ENCODE measurements around the gene AHCYL1.
"Not testable (repeated sequence)": the region's sequence is repeated elsewhere in the genome, so short reads cannot be mapped to it uniquely, and the experiment has no call there.

The AHCYL1 gene

DNA sequence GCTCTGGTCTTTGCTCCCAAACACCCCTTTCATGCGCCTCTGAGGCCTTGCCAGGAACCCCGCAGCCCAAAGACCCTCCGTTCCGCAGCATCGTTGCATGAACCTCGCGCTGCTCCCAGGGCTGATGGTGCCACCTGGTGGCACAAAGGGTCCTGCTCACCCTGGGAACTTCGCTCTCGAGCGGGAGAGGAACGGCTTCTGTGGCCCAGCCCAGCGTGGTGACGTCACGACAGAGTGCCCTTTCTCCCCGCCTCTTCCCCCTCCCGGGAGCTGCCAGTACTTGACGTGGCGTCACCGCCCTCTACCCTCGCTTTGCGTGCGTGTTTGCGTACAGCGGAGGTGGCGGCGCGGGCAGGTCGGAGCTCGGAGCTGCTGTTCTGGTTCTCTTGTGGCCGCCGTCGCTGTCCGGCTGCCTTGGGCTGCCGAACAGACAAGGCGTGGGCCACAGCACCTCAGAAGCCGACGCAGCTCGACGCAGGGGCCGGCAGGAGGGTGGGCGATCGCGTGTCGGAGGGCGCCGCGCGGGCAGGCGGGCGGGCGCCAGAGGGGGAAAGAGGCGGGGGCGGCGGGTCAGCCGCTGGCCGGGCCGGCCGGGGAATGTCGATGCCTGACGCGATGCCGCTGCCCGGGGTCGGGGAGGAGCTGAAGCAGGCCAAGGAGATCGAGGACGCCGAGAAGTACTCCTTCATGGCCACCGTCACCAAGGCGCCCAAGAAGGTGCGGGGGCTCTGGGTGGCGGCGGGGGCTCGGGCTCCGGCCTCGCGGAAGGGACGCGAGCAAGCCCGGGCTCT, at the start of gene AHCYL1:
Gene AHCYL1, plus strand, starts transcription at position 310 of the 791 bp plus-strand sequence. Its CDS starts 288 bp downstream, at position 598.
- peak; percentile 98 for DNase-seq (ENCODE audit: low spot score)

DNA sequence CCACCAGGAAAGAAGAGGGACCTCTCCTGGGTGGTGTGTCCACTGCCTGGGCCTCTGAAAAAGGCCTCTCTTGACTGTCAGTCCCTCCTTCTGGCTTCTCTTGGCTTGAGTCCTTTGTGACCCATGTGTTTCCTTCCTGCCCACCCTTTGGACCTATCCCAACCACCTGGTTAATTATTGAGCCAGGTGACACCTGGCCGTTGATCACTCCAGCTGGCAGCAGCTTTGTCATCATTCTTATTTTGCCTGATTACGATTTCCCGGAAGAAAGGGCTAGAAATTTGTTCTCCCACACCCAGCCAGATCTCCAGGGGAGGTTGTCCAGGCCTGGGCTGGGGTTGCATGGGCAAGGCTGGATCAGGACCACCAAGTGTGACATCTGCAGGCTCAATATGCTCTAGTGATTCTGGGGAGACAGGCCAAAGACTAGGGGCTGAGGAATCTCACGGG, 49.1 kb upstream of the AHCYL1 start:
- no peak for DNase-seq (ENCODE audit: low spot score)

DNA sequence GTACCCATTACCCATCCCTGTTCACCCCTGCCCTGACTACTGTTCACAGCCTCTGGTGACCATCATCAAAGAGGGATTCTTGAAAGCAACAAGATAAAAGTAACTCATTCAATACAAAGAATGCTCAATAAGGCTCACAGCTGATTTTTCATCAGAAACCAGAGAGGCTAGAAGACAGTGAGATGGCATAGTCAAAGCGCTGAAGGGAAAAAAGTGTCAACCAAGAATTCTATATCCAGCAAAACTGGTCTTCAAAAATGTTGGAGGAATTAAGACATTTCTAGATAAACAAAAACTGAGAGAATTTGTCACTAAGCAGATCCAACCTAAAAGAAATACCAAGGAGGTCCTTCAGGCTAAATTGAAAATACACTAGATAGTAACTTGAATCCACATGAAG, 46.8 kb upstream of the AHCYL1 start:
- no peak for DNase-seq (ENCODE audit: low spot score)

DNA sequence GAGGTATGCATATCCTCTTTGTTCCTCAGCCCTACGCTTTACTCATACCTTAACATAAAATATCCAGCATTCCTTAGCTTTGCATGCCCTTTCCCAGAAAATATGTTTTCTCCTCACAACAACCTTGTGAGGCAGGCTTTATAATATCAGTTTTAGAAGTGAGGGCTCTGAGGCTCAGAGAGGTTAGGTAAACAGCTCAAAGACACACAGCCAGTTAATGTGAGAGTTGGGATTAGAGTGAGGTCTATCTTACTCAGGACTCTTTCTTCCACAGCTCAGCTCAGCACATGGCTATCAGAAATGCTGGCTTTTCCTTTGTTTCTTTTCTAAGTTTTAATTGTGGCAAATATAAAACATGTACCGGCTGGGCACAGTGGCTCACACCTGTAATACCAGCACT, 46.0 kb upstream of the AHCYL1 start:
- DNase-seq (ENCODE audit: low spot score): no peak

DNA sequence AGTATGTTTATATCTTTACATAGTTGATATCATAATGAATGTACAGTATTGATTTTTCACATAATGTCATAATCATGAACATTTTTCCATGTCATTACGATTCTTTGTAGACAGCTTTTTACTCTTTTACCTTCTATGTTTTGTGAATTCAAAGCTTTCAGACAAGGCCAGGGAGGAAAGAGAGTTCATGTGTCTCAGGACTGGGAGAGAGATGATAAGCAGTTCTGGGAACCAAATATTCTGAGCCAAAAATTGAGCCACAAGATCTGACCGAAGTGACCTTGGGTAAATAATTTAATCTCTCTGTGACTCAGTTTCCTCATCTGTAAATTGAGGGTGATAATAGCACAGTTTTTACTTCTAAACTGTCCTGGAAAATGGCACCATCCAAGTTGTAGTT, 42.1 kb upstream of the AHCYL1 start:
- no peak for DNase-seq (ENCODE audit: low spot score)

DNA sequence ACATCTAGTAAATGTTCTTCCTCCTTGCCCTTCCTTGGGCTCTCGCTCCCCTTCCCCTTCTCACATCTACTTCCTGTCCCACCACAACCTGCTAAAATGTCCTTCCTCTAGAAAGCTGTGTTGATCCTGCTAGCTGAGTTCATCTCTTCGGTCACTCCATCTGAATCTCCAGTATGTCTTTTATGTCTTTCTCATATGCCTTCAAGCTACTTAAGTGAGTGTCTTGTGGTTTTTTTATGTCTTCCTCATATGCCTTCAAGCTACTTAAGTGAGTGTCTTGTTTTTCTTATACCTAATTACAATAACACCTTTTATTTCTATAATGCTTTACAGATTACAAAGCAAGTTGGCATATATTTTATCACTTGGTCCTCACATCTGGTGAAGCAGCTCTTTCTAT, 40.0 kb upstream of the AHCYL1 start:
- no peak for DNase-seq (ENCODE audit: low spot score)

DNA sequence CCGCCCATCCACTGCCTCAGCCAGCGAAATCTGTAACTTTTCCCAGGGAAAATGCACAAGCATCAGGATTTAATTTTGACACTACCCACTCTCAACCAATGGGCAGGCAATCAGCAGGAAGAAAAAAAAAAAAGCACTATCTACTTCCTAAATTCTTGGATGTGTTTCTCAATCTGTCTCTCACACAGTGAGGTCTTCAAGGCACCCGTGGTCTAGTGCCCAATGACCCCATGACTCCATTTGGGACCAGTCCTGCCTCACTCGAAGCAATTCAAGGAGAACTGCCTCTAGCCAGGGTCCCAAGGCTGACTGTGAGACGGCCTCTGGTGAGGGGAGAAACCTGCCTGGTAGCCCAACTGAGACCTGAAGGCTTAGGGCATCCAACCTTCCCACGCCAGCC, 38.1 kb upstream of the AHCYL1 start:
- DNase-seq (ENCODE audit: low spot score): no peak

DNA sequence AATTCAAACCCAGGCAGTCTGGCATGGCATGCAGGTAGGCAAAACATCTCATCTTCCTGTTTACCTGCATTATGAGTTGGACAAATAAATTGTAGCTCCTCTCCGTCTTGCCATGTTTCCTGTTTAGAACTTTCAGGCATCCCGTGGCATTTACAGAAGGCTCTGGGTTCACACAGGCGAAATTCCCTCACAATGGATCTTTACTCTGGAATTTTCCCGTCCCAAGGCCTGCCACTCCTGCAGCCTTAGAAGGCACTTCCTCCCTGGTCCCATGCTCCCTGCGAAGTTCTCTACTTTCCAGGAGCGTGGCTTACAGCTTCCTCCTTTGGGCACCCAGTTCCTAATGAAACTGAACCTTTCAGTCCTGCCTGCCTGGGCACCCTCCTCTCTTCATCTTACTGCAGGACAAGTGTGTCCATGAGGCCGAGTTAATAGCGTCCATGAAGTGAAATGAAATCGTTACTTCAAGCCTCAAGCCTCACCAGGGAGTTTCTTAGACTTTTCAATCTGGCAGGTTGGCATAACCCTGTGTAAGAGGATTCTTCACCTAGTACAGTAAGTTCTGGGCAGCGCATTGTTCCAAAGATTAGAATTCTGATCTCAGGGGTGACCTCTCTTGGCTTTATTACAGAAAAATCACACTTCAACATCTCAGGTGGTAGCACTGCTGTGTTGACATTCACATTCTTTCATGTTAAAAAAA, 36.8 kb upstream of the AHCYL1 start:
- no peak for DNase-seq (ENCODE audit: low spot score)

DNA sequence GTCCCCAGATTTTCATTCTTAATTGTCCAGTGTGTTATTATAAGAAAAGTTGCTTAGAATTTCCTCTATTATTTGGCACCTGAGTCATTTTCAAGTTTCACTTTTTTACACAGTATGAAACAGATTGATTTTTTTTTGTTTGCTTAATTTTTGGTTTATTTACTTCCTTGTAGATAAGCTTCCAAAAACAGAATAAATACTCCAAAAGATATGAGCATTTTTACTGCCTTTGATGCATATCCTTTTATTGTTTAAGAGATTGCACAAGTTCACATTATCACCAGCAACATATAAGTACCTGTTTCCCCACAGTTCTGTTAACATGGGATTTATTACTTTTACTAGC, 36.3 kb upstream of the AHCYL1 start:
- DNase-seq (ENCODE audit: low spot score): no peak

DNA sequence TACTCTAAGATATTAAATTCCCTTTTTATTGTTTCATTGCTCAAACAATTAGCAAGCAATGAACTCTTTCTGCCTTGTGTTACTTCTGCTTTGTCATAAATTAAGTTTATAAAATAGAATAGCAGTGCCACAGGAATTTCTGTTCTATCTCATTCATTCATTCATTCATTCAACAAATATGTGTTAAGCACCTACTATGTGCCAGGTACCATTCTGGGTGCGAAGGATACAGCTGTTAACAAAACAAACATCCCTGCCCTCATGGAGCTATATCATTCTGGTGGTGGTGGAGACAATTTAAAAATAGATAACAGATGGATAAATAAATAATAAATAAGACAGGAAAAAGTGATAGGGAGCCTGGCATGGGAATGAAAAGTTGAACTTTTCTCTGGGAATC, 34.5 kb upstream of the AHCYL1 start:
- DNase-seq (ENCODE audit: low spot score): no peak

DNA sequence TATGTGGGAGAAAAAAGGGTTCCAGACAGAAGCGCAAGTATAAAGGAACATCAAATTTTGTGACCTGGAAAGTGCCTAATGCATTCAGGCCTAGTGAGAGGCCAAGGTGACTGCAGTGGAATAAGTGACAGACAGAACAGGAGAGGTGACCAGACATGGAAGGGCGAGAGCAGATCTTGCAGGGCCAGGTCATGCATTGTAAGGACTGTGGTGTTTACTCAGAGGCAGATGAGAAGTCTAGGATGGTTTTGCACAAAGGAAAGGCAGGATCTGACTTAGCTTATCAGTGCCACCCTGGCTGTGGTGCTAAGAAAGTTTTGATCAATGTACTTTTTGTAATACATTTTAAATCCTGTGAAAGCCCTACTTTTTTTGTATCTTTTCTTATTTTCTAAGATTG, 34.1 kb upstream of the AHCYL1 start:
- DNase-seq (ENCODE audit: low spot score): no peak

DNA sequence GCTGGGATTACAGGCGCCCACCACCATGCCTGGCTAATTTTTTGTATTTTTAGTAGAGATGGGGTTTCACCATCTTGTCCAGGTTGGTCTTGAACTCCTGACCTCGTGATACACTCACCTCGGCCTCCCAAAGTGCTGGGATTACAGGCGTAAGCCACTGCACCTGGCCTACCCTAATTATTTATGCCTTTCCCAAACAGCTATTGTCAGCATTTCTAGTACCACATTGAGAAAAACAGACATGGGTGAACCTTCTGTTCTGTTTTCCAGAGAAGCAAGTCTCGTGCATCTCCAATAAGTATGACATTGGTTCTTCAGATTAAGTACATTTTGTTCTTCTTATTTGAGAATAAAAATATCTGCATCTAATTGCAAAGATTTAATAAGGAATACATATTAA, 33.1 kb upstream of the AHCYL1 start:
- DNase-seq (ENCODE audit: low spot score): not testable (repeated sequence)

DNA sequence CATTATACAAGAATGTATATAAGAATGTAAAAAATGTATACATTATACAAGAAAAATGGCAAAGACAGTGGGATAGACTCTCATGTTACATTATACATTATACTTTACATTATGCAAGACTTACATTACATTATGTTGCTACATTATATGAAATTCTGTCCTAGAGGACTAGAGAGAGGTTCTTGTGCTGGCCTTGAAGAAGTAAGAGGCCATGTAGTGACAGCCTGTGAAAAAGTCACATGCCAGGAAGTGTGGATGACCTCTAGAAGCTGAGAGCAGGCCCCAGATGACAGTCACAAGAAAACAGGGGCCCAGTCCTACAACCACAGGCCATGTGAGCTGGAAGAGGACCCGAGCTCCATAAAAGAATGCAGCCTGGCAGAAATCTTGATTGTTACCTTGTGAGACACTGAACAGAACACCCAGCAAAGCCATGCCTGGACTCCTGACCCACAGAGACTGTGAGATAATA, 30.5 kb upstream of the AHCYL1 start:
- DNase-seq (ENCODE audit: low spot score): no peak

DNA sequence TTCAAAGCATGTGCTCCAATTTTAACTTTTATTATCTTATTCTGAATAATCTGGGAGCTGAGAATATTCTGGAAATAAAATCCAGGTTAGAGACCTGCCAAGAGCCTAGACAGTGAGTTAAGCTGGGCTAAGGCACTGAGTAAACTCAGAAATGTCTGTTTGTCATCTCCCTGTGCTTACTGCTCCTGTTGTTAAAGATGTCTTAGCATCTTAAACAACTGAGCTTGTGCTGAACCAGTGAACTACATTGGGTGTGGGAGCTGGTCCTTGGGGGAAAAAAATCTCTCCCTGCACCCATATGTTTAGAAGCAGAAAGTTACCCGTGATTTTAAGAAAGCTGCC, 25.0 kb upstream of the AHCYL1 start:
- no peak for DNase-seq (ENCODE audit: low spot score)

DNA sequence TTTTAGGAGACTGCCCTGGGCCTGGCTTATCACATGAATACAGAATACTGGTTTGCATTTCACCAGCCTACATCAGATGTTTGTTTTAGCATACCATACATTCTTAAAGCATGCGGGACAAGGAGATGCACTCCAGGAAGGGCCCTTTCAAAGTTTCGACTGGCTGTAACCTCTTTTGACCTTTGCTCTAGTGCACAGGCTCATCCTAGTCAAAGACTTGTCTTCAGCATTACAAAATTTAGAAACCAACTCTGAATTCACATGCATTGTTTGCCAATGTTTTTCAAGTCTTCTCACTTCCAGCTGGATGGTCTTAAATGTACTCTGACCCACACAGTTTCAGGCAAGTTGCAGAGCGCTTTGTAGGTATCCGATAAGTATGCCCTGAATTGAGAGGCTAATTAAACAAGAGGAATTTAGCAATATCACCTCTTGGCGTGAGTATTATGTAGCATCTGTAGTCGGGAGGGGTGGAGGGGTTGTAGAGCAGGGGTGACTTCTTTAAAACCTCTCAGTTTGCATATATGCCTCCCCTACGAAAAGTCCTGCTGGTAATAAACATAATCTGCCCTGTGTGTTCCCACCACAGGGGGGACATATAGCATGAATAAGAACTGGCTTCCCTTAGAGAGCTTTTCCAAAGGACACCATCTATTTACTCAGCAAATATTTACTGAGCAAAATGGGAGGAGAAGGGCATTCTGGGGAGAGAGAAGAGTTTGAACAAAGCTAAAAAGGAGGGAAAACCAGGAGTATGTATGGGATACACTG, 24.4 kb upstream of the AHCYL1 start:
- DNase-seq (ENCODE audit: low spot score): peak; percentile 36

DNA sequence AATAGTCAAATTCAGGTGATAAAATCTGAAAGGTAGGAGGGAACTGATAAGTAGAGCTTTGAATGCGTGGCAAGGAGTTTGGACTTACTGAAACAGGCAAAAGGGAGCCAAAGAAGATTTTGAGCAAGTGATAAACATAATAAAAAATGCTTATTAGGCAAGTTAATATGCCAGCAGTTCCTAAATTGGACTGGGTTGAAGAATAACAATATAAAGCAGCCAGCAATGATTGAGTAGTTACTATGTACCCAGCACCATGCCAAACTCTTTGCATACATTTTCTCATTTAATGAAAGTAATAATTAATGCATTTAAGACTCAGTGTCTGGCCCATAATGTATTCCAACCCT, 23.8 kb upstream of the AHCYL1 start:
- no peak for DNase-seq (ENCODE audit: low spot score)

DNA sequence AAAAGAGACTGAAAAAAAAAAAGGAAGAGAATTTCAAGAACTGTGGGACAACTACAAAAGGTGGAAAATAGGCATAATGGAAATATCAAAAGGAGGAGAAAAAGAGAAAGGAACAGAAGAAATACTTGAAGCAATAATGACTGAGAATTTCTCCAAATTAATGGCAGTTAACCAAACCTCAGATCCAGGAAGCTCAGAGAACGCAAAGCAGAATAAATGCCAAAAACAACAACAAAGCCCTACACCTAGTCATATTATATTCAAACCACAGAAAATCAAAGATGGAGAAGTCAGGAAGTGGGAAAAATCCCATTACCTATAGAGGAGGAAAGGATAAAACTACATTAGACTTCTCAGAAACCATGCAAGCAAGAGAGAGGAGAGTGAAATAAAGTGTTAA, 20.7 kb upstream of the AHCYL1 start:
- DNase-seq (ENCODE audit: low spot score): no peak

DNA sequence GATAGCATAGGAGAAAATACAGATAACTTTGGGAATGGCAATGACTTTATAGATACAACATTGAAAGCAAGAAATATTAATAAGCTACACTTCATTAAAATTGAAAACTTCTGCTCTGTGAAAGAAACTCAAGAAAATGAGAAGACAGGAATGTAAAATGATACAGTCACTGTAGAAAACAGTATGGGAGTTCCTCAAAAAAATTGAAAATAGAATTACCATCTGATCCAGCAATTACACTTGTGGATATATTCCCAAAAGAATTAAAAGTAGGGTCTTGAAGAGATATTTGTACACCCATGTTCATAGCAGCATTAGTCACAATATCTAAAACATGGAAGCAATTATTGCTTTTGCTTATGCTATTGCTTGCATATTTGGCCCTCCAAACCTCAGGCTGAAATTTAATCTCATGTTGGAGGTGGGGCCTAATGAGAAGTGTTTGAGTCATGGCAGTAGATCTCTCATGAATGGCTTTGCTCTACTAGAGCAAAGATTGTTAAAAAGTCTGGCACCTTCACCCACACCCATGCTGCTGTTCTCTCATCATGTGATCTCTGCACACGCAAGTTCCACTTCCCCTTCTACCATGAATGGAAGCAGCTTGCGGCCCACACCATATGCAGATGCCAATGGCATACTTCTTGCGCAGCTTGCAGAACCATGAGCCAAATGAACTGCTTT, 15.3 kb upstream of the AHCYL1 start:
- DNase-seq (ENCODE audit: low spot score): no peak

DNA sequence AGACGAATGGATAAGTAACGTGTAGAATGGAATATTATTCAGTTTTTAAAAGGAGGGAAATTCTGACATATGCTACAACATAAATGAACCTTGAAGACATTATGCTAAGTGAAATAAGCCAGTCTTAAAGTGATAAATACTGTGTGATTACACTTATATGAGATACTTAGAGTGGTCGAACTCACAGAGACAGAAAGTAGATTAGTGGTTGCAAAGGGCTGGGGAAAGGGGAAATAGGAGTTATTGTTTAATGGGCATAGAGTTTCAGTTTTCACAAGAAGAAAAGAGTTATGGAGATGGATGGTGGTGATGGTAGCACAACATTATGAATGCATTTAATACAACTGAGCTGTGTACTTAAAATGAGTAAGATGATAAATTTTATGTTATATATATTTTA, 14.7 kb upstream of the AHCYL1 start:
- DNase-seq (ENCODE audit: low spot score): no peak

DNA sequence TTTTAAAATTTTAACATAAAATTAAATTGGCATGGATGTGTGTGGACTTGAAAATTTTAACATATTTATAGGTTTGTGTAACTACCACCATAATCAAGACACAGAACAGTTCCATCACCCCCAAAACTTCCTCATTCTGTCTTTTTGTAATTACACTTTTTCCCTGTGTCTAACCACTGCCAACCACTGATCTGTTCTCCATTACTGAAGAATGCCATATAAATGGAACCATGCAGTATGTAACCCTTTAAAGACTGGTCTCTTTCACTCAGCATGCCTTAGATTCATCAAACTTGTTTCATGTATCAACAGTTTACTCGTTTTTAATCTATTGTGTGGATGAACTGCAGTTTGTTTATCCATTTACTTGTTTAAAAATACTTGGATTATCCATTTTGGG, 13.0 kb upstream of the AHCYL1 start:
- DNase-seq (ENCODE audit: low spot score): no peak

DNA sequence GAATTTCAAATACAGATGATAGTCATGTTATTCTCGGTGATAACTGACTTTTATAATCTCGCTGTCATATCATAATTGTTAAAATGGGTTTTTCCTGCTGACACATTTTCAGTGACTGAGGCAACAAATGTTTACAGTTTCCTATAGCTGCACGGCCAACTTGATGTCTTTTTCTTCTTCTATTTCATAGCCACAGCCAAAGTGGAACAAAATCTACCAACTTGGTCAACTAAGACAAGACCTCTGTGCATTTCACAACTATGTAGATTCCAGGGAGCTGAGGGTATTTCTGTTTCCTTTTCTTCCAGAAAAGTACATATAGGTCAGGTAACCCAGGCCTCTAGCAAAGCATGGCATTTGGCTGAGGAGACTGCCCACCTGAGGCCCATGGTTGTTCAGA, 10.4 kb upstream of the AHCYL1 start:
- no peak for DNase-seq (ENCODE audit: low spot score)

DNA sequence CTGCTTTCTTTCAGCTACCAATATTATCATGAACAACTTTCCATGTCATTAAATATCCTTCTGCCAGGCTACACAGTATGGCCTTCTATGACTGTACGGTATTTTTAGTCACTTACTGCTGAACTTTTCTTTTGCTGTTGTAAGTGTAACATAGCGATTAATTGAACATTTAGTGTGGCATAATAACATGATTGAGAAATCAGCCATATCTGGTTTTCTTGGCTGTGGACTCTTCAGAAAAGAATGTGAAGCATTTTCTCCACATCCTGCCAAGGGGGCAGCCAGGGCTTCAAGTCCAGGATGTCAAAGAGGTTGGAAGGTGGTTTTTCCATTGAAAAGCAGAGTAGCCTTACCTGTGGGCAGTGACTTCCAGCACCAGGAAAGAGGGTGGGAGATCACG, 8.8 kb upstream of the AHCYL1 start:
- peak; percentile 39 for DNase-seq (ENCODE audit: low spot score)

DNA sequence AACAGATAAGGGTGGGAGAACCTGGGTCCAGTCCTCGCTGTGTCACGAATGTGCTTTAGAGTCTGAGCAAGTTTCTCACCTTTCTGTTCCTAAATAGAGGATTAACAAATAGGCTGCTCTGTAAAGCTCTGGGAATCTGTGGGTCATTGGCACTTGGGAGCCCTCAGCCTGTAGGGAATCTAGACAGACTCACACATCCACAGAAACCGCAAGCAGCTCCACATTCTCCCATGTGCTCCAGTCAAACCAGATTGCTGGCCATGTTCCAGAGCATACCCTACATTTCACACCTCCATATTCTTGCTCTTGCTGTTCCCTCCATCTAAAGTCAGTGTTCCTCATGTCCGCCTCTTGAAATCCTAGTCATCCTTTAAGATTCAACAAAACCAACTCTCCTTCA, 7.8 kb upstream of the AHCYL1 start:
- no peak for DNase-seq (ENCODE audit: low spot score)

Data from COLO829 (cell line).